B cell (primary cell): ENCODE data around the gene NFIB. TPM values are rescaled to one million over a fixed set of nuclear protein-coding genes. Genes with fewer than 3 reads are reported as not detected.

Experiments used
- ATAC-seq: fragments of 200-7000 bp; cut with Tn5 transposase; one replicate; pipeline ENCODE4 v1.10.0; 2021; ENCODE audit warnings: low read depth, mild to moderate bottlenecking, moderate number of reproducible peaks, moderate library complexity
- CTCF ChIA-PET: fragments of 350-600 bp; sonication (Branson Sonifier 250); formaldehyde crosslinking; loops from one replicate; lab custom pipeline; 2021; ENCODE audit warnings: antibody characterized with exemption, inconsistent platforms; lab: Charles Lee
- POLR2A ChIA-PET: fragments of 350-600 bp; sonication (Branson Sonifier 250); formaldehyde crosslinking; loops from one replicate; lab custom pipeline; 2021; ENCODE audit warnings: antibody characterized with exemption; lab: Charles Lee
- DNase-seq: peaks from one replicate; pipeline ENCODE4 v3.0.0; 2013
- H2AFZ ChIP-seq: 2 replicates; pipeline ENCODE4 v1.6.1; 2012; ENCODE audit warnings: mild to moderate bottlenecking, low read depth, low read length; ENCODE audit not compliant: insufficient read depth, poor library complexity, severe bottlenecking
- H3K27ac ChIP-seq, 2 donors: 1 replicate in 1 of 2; 2 replicates in 1 of 2; pipeline ENCODE4 v1.5.1; 2012 to 2013; ENCODE audit warnings: low read length in 2 of 2, mild to moderate bottlenecking in 2 of 2, moderate library complexity in 1 of 2
- H3K27me3 ChIP-seq, 4 experiments: fragments of 200-600 bp in 1 of 4; sonication (generic) in 1 of 4; replicated peaks in 1 of 4; 1 replicate in 2 of 4; 2 replicates in 2 of 4; pipeline versions ENCODE4 v1.6.1 to v1.7.0; 2013 to 2016; ENCODE audit warnings: low read length in 3 of 4, mild to moderate bottlenecking in 2 of 4, mixed read lengths in 1 of 4, moderate library complexity in 1 of 4; ENCODE audit not compliant: insufficient read depth in 4 of 4, control insufficient read depth in 3 of 4; ENCODE audit errors: control extremely low read depth in 1 of 4
- H3K36me3 ChIP-seq, 2 experiments: replicated peaks in 1 of 2; 1 replicate in 1 of 2; 2 replicates in 1 of 2; pipeline versions ENCODE4 v1.6.1 to v1.7.1; 2013; ENCODE audit warnings: low read length in 1 of 2; ENCODE audit not compliant: insufficient read depth in 2 of 2, control insufficient read depth in 1 of 2; ENCODE audit errors: control extremely low read depth in 1 of 2, extremely low read depth in 1 of 2
- H3K4me1 ChIP-seq, 2 donors: fragments of 200-600 bp in 1 of 2; sonication (generic) in 1 of 2; 1 replicate in 1 of 2; 2 replicates in 1 of 2; pipeline versions ENCODE4 v1.5.1 to v1.6.1; 2013 to 2017; ENCODE audit warnings: low read length in 2 of 2; ENCODE audit not compliant: control insufficient read depth in 2 of 2, insufficient read depth in 2 of 2
- H3K4me2 ChIP-seq: replicated peaks from 2 replicates; pipeline ENCODE3; 2012; ENCODE audit warnings: mild to moderate bottlenecking, low read depth, low read length; ENCODE audit not compliant: poor library complexity, severe bottlenecking
- H3K4me3 ChIP-seq, 5 experiments: fragments of 200-600 bp in 1 of 5; sonication (generic) in 1 of 5; 1 replicate in 3 of 5; 2 replicates in 2 of 5; pipeline versions ENCODE4 v1.5.1 to v1.7.0; 2011 to 2016; ENCODE audit warnings: low read length in 4 of 5, mild to moderate bottlenecking in 4 of 5, low read depth in 2 of 5, control low read depth in 1 of 5, moderate library complexity in 1 of 5; ENCODE audit not compliant: insufficient read depth in 1 of 5; ENCODE audit errors: control extremely low read depth in 1 of 5, extremely low read depth in 1 of 5
- H3K79me2 ChIP-seq: fragments of 200-600 bp; sonication (generic); one replicate; pipeline ENCODE4 v1.6.0; 2016; ENCODE audit warnings: low read length; ENCODE audit not compliant: control insufficient read depth, insufficient read depth
- H3K9ac ChIP-seq: fragments of 200-600 bp; sonication (generic); 2 replicates; pipeline ENCODE4 v1.6.1; 2017; ENCODE audit warnings: mild to moderate bottlenecking, low read length, moderate library complexity
- H3K9me3 ChIP-seq, 3 donors: one replicate each; pipeline versions ENCODE4 v1.6.1 to v1.7.1; 2013; ENCODE audit warnings: low read length in 2 of 3; ENCODE audit not compliant: control insufficient read depth in 2 of 3, insufficient read depth in 1 of 3; ENCODE audit errors: control extremely low read depth in 1 of 3
- H4K20me1 ChIP-seq: 2 replicates; pipeline ENCODE4 v1.6.0; 2012; ENCODE audit warnings: mild to moderate bottlenecking, low read length; ENCODE audit not compliant: insufficient read depth, control insufficient read depth, poor library complexity, severe bottlenecking
- H3K27ac Mint-ChIP-seq: one replicate; pipeline ENCODE4 v1.8.0; 2021; ENCODE audit warnings: mixed read lengths
- H3K27me3 Mint-ChIP-seq: one replicate; pipeline ENCODE4 v1.8.0; 2021; ENCODE audit warnings: mixed read lengths
- H3K4me1 Mint-ChIP-seq: one replicate; pipeline ENCODE4 v1.8.0; 2021; ENCODE audit warnings: mixed read lengths
- H3K4me3 Mint-ChIP-seq: one replicate; pipeline ENCODE4 v1.8.0; 2021; ENCODE audit warnings: mixed read lengths
- H3K9me3 Mint-ChIP-seq: one replicate; pipeline ENCODE4 v1.8.0; 2022; ENCODE audit warnings: mixed read lengths; ENCODE audit not compliant: insufficient read depth
- CTCF ChIP-seq: fragments of 200-600 bp; IDR thresholded peaks from one replicate; pipeline ENCODE4 v1.8.0; 2022; ENCODE audit warnings: antibody characterized with exemption, mild to moderate bottlenecking
- EZH2 ChIP-seq: IDR thresholded peaks from 2 replicates; pipeline ENCODE4 v1.6.1; 2012; ENCODE audit warnings: borderline replicate concordance, low read depth, mild to moderate bottlenecking, moderate library complexity, low read length; ENCODE audit not compliant: insufficient read depth, poor library complexity, severe bottlenecking
- WGBS: methylation state at CpG from one replicate; pipeline ENCODE4 v1.1.5; 2013; ENCODE audit warnings: missing lambda C conversion rate; ENCODE audit not compliant: insufficient coverage; 5-methylcytosine and 5-hydroxymethylcytosine counted together
- intact Hi-C: fragments of 100-400 bp; cut with micrococcal nuclease; formaldehyde crosslinking; loops from one replicate; pipeline ENCODE4 v1.10.0; 2022
- polyA plus RNA-seq: library from polyadenylated mRNA; depleted of rRNA; stranded (reverse); fragments of >200 nt; gene quantifications from 2 replicates; pipeline ENCODE4 v1.2.3, GENCODE V29; 2012
- total RNA-seq, 2 donors: library from RNA; stranded (reverse); fragments of 120-200 nt in 1 of 2; gene quantifications; 1 replicate in 1 of 2; 2 replicates in 1 of 2; pipeline versions ENCODE4 v1.2.3 to v1.2.4, GENCODE V29; 2013 to 2022

Gene NFIB
- total and polyA plus RNA-seq, 2 donors (not counting 1 experiment from before 2014, with no cell fraction given) = not detected

GRCh38 chr9:14302405-14302804 is 11.5 kb downstream of the NFIB start:
- H3K9me3 ChIP-seq = peaks cover 0 to 3% (median 0%) of the 10 kb centered on the region in 3 donors
- ChIA-PET CTCF (no interaction called here), POLR2A (no interaction called here)
- Mint-ChIP-seq H3K4me3 (no peak overlapping the region), H3K27ac (no peak overlapping the region), H3K4me1 (no peaks in the 10 kb centered on the region), H3K27me3 (peaks cover 37% of the 10 kb centered on the region), H3K9me3 (no peaks in the 10 kb centered on the region)
- H3K4me2 ChIP-seq = no peak overlapping the region
- H2AFZ ChIP-seq = no peak overlapping the region
- ATAC-seq = no peak
- no peaks in the 10 kb centered on the region for H3K79me2 ChIP-seq
- H3K9ac ChIP-seq = no peak overlapping the region
- DNase-seq = no peak
- H4K20me1 ChIP-seq = no peaks in the 10 kb centered on the region
- H3K36me3 ChIP-seq = no peaks in the 10 kb centered on the region
- no peak overlapping the region for H3K4me3 ChIP-seq
- 67% methylated on average over 1 of the region's 4 CpGs for WGBS
- intact Hi-C loops = no loop called here
- no peak overlapping the region for H3K27ac ChIP-seq
- peaks cover 0 to 8% (median 5%) of the 10 kb centered on the region in 4 experiments for H3K27me3 ChIP-seq
- TF ChIP-seq CTCF = no peak
- H3K4me1 ChIP-seq = no peaks in the 10 kb centered on the region

GRCh38 chr9:14301583-14302021 is 12.3 kb downstream of the NFIB start:
- no peak overlapping the region for H3K27ac Mint-ChIP-seq
- no peak overlapping the region for H3K27ac ChIP-seq
- no peak overlapping the region for H3K9ac ChIP-seq
- no peak overlapping the region for H3K4me3 ChIP-seq
- H4K20me1 ChIP-seq = no peaks in the 10 kb centered on the region
- no peak for TF ChIP-seq CTCF
- no peak for TF ChIP-seq EZH2
- POLR2A ChIA-PET = no interaction called here
- no peak overlapping the region for H2AFZ ChIP-seq
- H3K9me3 ChIP-seq = no peaks in the 10 kb centered on the region
- no peak for ATAC-seq
- no peaks in the 10 kb centered on the region for H3K9me3 Mint-ChIP-seq
- no peaks in the 10 kb centered on the region for H3K79me2 ChIP-seq
- no peak for DNase-seq
- H3K36me3 ChIP-seq = no peaks in the 10 kb centered on the region
- no peak overlapping the region for H3K4me3 Mint-ChIP-seq
- WGBS = no CpG with 5 or more reads among the region's 1 CpG
- peaks cover 0 to 5% (median 4%) of the 10 kb centered on the region in 4 experiments for H3K27me3 ChIP-seq
- no peak overlapping the region for H3K4me2 ChIP-seq
- CTCF ChIA-PET = no interaction called here
- peaks cover 33% of the 10 kb centered on the region for H3K27me3 Mint-ChIP-seq
- H3K4me1 ChIP-seq = no peaks in the 10 kb centered on the region
- intact Hi-C loops = no loop called here
- no peaks in the 10 kb centered on the region for H3K4me1 Mint-ChIP-seq
